Dermis blood vessel endothelial cell (primary cell): Measurements from ENCODE around the gene DLG2. TPM values are rescaled to one million over a fixed set of nuclear protein-coding genes. Genes with fewer than 3 reads are reported as not detected.
A peak's percentile ranks its signal among the peaks of the same experiment; 100 is the strongest.

Source experiments
- DNase-seq: peaks from one replicate; pipeline ENCODE4 v3.0.0; 2010
- total RNA-seq: library from RNA; depleted of rRNA; stranded (reverse); fragments of >200 nt; gene quantifications from 2 replicates; pipeline ENCODE4 v1.2.3, GENCODE V29; 2014

The DLG2 gene
- total RNA-seq, 1 donor from 2014 or later: 0.17 TPM

GRCh38 chr11:83819931-83820549, 1807.1 kb downstream of the DLG2 start:
- DNase-seq: peak; percentile 78

- DNase-seq: peak; percentile 2
Observed at GRCh38 chr11:83818349-83818748, 1808.8 kb downstream of the DLG2 start.

- DNase-seq: peak; percentile 50
Observed at GRCh38 chr11:83816572-83817187, 1810.5 kb downstream of the DLG2 start.

GRCh38 chr11:83815736-83816135, 1811.4 kb downstream of the DLG2 start:
- peak; percentile 11 for DNase-seq

- DNase-seq: no peak
Observed at GRCh38 chr11:83813296-83813695, 1813.8 kb downstream of the DLG2 start.

- DNase-seq: no peak
Observed at GRCh38 chr11:83809274-83809673, 1817.9 kb downstream of the DLG2 start.

GRCh38 chr11:83801799-83802198, 1825.3 kb downstream of the DLG2 start:
- no peak for DNase-seq

- no peak for DNase-seq
Observed at GRCh38 chr11:83793310-83793709, 1833.8 kb downstream of the DLG2 start.

- no peak for DNase-seq
Observed at GRCh38 chr11:83791557-83791956, 1835.6 kb downstream of the DLG2 start.

GRCh38 chr11:83785942-83786341, 1841.2 kb downstream of the DLG2 start:
- DNase-seq: no peak

- DNase-seq: no peak
Observed at GRCh38 chr11:83784419-83784818, 1842.7 kb downstream of the DLG2 start.

- no peak for DNase-seq
Observed at GRCh38 chr11:83782329-83782728, 1844.8 kb downstream of the DLG2 start.

GRCh38 chr11:83779876-83780275, 1847.3 kb downstream of the DLG2 start:
- no peak for DNase-seq

GRCh38 chr11:83778596-83778995, 1848.5 kb downstream of the DLG2 start:
- DNase-seq: no peak

- DNase-seq: no peak
Observed at GRCh38 chr11:83773950-83774880, 1852.9 kb downstream of the DLG2 start.

GRCh38 chr11:83768489-83768888, 1858.7 kb downstream of the DLG2 start:
- DNase-seq: no peak

- no peak for DNase-seq
Observed at GRCh38 chr11:83766932-83767331, 1860.2 kb downstream of the DLG2 start.

GRCh38 chr11:83764643-83765042, 1862.5 kb downstream of the DLG2 start:
- no peak for DNase-seq

GRCh38 chr11:83760932-83761331, 1866.2 kb downstream of the DLG2 start:
- DNase-seq: no peak

- DNase-seq: no peak
Observed at GRCh38 chr11:83759148-83759547, 1868.0 kb downstream of the DLG2 start.

GRCh38 chr11:83751041-83751440, 1876.1 kb downstream of the DLG2 start:
- DNase-seq: no peak

GRCh38 chr11:83746921-83747585, 1880.1 kb downstream of the DLG2 start:
- no peak for DNase-seq

- DNase-seq: no peak
Observed at GRCh38 chr11:83744620-83745192, 1882.4 kb downstream of the DLG2 start.
